Mesenteric fat pad (tissue), 1 donor: ENCODE measurements around the gene C19orf67. TPM values are rescaled to one million over a fixed set of nuclear protein-coding genes. Genes with fewer than 3 reads are reported as not detected.

Experiments
- DNase-seq: peaks from one replicate; pipeline ENCODE4 v3.0.0-alpha.2; 2020; ENCODE audit warnings: low spot score
- long read RNA-seq: library from polyadenylated mRNA; unstranded; transcript quantifications from one replicate; pipeline ENCODE4 v2.0.0, GENCODE V29; 2020
- total RNA-seq: library from RNA; stranded (reverse); fragmentation: NEBNext Ultra II Directional; extraction: Animal tissue kit (Norgen Biotek cat#: 25700); gene quantifications from one replicate; pipeline ENCODE4 v1.2.1, GENCODE V29; 2021
- donor health status: DM: yes; HTN: yes; CAD: no.

The C19orf67 gene
- total RNA-seq = not detected
- long read RNA-seq = 0 reads

GRCh38 chr19:14085309-14085995, at the start of gene C19orf67:
TSS of gene C19orf67 (minus strand) at chr19:14085783. CDS start at chr19:14085627, 156 bp downstream.
- no peak for DNase-seq

DNA sequence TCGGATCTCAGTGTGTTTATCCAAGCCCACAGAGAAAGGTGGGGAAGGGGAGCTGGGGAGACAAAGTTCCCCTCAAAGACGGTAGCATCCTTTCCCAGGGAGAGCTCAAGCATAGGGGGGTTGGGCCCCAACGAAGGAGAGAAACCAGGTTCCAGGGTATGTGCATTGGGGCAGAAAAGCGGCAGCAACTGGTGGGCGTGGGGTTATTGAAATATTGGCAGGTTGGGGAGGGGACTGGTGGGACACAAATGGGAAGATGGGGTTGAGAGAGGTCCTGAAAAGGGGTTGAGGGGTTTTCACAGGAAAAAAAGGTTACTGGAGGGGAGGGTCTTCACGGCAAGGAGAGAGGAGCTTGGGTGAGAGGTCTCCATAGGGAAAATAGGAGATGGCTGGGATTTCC, 49.8 kb upstream of the C19orf67 start:
- no peak for DNase-seq

GRCh38 chr19:14127929-14128509, 42.4 kb upstream of the C19orf67 start:
- DNase-seq = no peak

- no peak for DNase-seq
Measured at GRCh38 chr19:14127176-14127575, 41.6 kb upstream of the C19orf67 start.

DNA sequence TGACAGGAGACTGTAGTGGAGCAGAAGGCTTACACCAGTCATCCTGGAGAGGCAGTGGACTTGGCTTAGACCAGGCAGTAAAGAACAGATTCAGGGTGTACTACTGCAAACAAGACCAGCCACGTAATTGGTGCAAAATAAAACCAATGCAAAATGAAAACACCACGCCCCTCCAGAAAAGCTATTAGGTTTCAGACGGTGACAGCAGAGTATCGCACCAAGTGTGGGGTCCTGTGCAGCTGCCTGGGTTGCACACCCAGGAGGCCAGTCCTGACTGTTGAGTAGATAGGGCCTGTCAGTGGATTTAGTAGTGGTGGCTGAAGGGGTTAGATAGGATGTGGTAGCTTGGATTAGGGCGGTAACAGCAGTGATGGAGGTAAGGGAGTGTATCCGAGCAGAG, 37.3 kb upstream of the C19orf67 start:
- DNase-seq = no peak

DNA sequence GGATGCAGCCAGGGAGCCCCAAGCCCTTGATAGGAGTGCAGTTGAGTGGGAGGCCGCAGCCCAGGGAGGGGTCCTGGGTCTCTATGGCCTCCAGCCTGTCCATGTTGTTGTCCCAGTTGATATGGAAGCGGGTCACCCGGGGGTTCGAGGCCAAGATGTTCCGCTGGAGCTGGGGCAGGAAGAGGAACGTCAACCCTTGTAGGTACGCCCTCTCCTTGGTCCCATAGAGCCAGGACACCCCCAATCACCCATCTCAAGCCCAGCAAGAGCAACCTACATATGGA, 34.9 kb upstream of the C19orf67 start:
- no peak for DNase-seq

- no peak for DNase-seq
Measured at GRCh38 chr19:14119644-14120496, 34.3 kb upstream of the C19orf67 start.

GRCh38 chr19:14119146-14119545, 33.6 kb upstream of the C19orf67 start:
- DNase-seq = no peak

DNA sequence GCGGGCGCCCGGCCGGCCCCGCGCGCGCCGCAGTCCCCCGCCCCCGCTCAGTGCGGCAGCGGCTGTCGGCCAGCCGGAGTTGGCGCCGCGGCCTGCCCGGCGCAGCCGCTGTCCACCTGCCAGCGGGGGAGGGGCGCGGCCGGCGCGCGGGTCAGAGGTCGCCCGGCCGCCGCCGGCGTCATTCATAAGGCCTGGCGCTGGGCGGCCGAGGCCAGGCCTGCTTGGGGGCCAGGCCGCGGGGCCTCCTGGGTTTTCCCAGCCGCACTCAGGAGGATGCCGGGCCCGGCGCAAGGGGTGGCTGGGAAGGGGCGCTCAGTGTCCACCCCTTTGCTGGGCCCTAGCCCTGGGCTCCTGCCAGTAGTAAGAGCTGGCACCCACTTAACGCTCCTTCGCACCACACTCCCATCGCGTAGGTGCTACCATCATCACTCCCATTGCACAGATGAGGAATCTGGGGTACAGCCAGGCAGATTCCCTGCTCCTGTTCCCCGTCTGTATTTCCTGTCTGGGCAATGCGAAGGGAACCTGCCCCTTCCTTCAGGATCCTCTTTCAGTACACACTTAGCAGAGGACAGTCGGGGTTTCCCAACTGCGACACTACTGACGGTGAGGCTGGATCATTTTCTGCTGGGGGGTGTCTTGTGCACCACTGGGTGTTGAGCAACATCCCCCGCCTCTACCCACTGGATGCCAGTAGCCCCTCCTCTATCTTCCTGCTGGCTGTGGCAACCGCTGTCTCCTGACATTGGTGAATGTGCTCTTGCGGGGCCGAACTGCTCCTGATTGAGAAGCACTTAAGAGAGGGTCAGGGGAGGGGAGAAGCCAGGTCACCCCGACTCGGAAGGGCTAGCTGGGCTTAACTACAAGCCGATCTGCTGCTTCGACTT, 32.8 kb upstream of the C19orf67 start:
- DNase-seq = peak; percentile 94

- DNase-seq = peak; percentile 100
Measured at GRCh38 chr19:14117668-14118164, 32.1 kb upstream of the C19orf67 start, which contains the start of gene PRKACA. TSS of gene PRKACA (minus strand) at chr19:14117762. CDS start at chr19:14117547, 215 bp downstream.

GRCh38 chr19:14116918-14117578, 31.5 kb upstream of the C19orf67 start:
- DNase-seq = no peak

DNA sequence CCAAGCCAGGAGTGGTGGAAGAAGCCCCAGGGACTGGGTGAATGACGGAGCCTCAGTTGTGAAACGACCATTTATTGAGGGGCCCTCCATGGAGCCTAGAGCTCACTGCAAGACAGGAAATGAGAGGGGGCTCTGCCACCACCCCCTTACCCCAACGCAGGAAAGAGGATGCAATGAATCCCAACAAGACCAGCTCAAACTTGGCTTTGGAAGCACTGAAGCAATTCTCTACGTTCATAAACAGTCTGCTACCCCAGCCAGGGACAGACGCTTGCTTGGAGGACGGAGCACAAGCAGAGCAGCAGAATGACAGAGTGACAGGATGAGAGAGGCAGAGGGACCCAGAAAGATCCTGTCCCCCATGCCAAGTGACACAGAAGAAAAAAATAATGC, 30.9 kb upstream of the C19orf67 start:
- no peak for DNase-seq

GRCh38 chr19:14115756-14116155, 30.2 kb upstream of the C19orf67 start:
- DNase-seq = no peak

GRCh38 chr19:14114854-14115253, 29.3 kb upstream of the C19orf67 start:
- DNase-seq = no peak

- DNase-seq = no peak
Measured at GRCh38 chr19:14114439-14114838, 28.9 kb upstream of the C19orf67 start.

DNA sequence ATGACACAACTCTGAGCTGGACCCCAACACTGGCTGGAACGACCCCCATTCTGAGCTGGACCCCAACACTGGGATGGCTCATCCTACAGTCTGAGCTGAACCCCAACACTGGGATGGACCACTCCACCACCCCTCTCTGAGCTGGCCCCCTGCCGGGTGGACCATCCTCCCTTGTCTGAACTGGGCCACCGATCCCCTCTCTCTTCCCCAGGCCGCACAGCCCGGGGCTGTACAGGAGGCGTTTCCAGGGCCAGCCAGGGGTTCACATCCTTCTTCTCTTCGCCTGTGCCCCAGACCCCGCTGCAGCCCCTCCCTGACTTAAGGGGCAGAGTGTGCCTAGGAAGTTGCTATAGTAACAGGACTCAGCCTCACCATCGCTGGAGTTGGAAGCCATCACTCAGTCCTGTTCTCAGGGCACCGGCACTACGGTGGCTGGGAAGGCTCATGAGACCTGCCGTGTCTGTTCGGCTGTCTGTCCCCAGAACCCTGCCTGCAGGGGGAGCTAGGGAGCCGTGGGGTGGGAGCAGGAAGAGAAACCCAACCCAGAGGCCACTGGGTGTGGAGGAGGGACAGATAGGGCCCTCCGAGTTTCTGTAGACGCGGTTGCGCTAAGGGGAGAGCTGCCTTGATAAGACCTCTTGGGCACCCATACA, 28.3 kb upstream of the C19orf67 start:
- no peak for DNase-seq

- no peak for DNase-seq
Measured at GRCh38 chr19:14112809-14113385, 27.3 kb upstream of the C19orf67 start.

DNA sequence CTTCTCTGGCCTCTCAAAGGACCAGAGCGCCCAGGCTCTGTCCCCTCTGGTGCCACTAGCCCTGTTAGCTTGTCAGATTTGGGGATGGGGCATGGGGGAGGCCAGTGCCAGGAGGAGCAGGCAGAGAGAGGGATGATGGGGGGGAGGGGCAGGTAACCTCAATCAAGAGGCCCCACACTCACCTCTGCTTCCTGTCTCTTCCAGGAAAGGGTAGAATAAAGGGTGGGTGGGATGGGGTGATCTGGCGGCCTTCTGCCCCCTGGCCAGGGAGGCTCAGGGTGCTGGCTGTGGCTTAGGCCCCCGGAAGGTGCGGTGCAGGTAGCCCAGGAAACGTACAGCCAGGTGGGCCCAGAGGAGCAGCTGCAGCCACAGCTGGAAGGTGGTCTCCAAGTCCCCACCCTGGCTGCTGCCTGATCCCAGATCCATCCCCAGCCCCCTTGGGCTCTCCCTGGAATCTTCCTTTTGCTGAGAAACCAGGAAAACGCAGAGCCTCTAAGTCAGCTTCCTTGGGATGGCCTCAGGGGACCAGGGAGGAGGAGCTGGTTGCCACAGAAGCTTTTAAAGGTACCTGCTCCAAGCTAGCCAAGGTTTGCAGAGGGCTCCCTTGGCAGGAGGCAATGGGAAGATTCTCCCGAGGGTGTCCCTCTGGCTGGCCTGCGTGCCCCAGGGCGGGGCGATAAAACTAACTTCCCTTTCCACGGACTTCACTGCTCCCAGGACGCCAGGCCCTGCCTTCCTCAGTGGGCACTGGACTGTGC, 26.6 kb upstream of the C19orf67 start:
- DNase-seq = no peak

DNA sequence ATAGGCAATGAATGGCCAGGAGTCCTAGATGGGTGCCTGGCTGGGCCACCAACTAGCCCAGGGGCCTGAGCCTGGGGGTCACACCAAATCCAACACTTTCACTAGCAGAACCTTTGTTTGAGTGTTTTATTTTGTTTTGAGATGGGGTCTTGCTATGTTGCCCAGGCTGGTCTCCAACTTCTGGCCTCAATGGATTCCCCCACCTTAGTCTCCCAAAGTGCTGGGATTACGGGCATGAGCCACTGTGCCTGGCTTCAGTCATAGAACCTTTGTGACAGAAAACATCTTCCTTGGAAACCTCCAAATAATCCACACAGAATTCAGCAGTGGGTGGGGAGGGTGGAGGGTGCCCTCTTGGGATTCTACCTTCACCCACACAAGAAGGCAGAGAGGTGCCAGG, 25.9 kb upstream of the C19orf67 start:
- DNase-seq = no peak
